Measurements from ENCODE around the gene HEXA.

- TF ChIP-seq CTCF (IDR thresholded peaks at IDR 0.05; ENCODE audit: insufficient read depth, low read length, poor library complexity, severe bottlenecking) (no peak), EZH2phosphoT487 (conservative IDR thresholded peaks at IDR 0.05; ENCODE audit: low read length) (no peak)
Observed at GRCh38 chr15:72375846-72376581, at the start of gene HEXA.
